ENCODE results near the gene GADD45G.

GRCh38 chr9:89638893-89639292, 34.1 kb downstream of the GADD45G start:
- no peak for TF ChIP-seq CTCF (IDR thresholded peaks at IDR 0.05)
- TF ChIP-seq ZNF302 (CRISPR knock-in tag; IDR thresholded peaks at IDR 0.05) = no peak
- TF ChIP-seq POLR2A (IDR thresholded peaks at IDR 0.05; ENCODE audit: low read length) = no peak
- TF ChIP-seq PHF8 (IDR thresholded peaks at IDR 0.05; ENCODE audit: borderline replicate concordance, low read depth) = no peak
- TF ChIP-seq SMC3 (IDR thresholded peaks at IDR 0.05) = no peak
- no peak for TF ChIP-seq RAD21 (conservative IDR thresholded peaks at IDR 0.05 in 1 of 2, IDR thresholded peaks at IDR 0.05 in 1 of 2)
- TF ChIP-seq RCOR1 (IDR thresholded peaks at IDR 0.05; ENCODE audit: low read depth, low read length) = no peak
- TF ChIP-seq MAFK (IDR thresholded peaks at IDR 0.05; ENCODE audit: partially characterized antibody) = no peak
- no peak for TF ChIP-seq EP300 (IDR thresholded peaks at IDR 0.05)
- TF ChIP-seq NR3C1 (IDR thresholded peaks at IDR 0.05) = no peak
- TF ChIP-seq USF2 (IDR thresholded peaks at IDR 0.05) = no peak
- TF ChIP-seq CEBPB (IDR thresholded peaks at IDR 0.05) = no peak
- no peak for TF ChIP-seq HOXA7 (CRISPR knock-in tag; IDR thresholded peaks at IDR 0.05)

Measured in A549 (cell line).